ENCODE data around the gene SDK1.

DNA sequence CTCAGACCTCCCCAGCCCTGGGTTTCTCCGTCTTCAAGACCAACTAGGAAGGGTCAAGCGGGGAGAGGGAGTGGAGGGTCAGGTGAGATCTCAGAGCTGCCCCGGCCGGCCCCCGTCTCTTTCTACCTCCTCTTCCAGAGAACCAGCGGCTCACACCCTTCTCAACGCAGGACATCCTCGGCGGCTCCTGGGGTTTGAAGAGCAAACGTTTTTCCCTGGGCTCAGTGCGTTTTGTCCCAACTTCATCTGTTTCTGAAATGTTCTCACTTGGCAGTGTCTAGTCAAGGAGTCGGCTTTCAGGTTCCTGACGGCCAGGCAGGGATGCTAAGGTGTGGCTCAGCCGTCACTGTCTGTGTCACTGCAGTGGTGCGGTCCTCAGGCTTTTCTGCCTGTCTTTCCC, 964.6 kb downstream of the SDK1 start:
- TF ChIP-seq CTCF (conservative IDR thresholded peaks at IDR 0.05) (no peak), ZFX (IDR thresholded peaks at IDR 0.05) (no peak)
